Measurements from ENCODE around the gene ARVCF. TPM values are rescaled to one million over a fixed set of nuclear protein-coding genes. Genes with fewer than 3 reads are reported as not detected.

The ARVCF gene
- total and polyA plus RNA-seq, 7 donors = 3.6 to 28.0 (median 8.7) TPM

DNA sequence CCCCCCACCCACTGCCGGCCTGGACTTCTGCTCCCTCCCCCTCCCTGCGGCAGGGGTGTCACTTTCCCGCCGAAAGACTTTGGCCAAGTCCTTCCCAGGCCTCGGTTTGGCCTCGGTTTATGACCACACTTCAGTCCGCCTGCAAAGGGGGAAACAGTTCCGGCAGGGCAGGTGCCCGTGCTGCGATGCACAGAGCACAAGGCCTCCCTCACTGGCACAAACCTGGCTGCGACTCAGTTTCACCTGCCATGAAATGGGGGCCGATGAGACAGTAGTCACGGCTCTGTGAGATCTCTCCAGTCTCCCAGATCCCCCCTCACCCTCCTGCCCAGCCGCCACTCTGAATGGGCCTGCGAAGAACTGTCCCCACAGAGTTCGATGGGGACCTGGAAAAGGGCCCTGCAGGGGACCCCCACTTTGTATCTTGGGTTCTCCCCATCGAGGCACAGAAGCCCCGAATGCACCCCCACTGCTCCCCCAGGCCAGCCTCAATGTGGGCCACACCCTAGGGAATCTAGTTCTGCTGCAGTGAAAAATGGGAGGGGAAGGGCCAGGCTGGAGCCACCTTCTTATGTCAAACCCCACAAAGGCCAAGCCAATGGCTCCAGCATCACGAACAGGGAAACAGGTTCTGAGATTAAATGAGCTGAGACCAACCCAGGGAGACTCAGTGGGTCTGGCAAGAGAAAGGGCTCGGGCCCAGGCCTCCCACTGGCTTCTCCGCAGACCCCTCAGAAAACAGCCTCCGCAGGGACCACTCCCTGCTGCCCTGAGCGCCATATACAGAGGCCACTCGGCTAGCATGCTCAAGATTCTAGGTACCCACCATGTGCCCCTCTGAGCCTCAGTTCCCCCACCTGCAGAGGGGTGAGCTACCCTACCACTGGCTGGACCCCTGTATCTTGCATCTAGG, 29.0 kb downstream of the ARVCF start:
- Histone ChIP-seq H3K9me3 (no peaks in the 10 kb centered on the region), H3K27ac (peak overlapping the region; percentile 94), H3K36me3 (ENCODE audit: insufficient read depth in 1 of 2, low read depth in 1 of 2) (no peaks in the 10 kb centered on the region), H3K4me3 (peak overlapping the region; percentile 82), H3K4me1 (peaks cover 48% of the 10 kb centered on the region), H3K27me3 (ENCODE audit: insufficient read depth in 3 of 3, low read length in 2 of 3) (no peaks in the 10 kb centered on the region)
- no peak for ATAC-seq
- 53 to 66% (median 56%) methylated on average over 22 to 24 of the region's 24 CpGs for WGBS, 3 donors
- TF ChIP-seq, protein P1, sequence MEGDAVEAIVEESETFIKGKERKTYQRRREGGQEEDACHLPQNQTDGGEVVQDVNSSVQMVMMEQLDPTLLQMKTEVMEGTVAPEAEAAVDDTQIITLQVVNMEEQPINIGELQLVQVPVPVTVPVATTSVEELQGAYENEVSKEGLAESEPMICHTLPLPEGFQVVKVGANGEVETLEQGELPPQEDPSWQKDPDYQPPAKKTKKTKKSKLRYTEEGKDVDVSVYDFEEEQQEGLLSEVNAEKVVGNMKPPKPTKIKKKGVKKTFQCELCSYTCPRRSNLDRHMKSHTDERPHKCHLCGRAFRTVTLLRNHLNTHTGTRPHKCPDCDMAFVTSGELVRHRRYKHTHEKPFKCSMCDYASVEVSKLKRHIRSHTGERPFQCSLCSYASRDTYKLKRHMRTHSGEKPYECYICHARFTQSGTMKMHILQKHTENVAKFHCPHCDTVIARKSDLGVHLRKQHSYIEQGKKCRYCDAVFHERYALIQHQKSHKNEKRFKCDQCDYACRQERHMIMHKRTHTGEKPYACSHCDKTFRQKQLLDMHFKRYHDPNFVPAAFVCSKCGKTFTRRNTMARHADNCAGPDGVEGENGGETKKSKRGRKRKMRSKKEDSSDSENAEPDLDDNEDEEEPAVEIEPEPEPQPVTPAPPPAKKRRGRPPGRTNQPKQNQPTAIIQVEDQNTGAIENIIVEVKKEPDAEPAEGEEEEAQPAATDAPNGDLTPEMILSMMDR (IDR thresholded peaks at IDR 0.05) = no peak
- DNase-seq = peak in 1 of 2 donors; percentile 43
- intact Hi-C loops (cut with DNase I) = no loop called here

DNA sequence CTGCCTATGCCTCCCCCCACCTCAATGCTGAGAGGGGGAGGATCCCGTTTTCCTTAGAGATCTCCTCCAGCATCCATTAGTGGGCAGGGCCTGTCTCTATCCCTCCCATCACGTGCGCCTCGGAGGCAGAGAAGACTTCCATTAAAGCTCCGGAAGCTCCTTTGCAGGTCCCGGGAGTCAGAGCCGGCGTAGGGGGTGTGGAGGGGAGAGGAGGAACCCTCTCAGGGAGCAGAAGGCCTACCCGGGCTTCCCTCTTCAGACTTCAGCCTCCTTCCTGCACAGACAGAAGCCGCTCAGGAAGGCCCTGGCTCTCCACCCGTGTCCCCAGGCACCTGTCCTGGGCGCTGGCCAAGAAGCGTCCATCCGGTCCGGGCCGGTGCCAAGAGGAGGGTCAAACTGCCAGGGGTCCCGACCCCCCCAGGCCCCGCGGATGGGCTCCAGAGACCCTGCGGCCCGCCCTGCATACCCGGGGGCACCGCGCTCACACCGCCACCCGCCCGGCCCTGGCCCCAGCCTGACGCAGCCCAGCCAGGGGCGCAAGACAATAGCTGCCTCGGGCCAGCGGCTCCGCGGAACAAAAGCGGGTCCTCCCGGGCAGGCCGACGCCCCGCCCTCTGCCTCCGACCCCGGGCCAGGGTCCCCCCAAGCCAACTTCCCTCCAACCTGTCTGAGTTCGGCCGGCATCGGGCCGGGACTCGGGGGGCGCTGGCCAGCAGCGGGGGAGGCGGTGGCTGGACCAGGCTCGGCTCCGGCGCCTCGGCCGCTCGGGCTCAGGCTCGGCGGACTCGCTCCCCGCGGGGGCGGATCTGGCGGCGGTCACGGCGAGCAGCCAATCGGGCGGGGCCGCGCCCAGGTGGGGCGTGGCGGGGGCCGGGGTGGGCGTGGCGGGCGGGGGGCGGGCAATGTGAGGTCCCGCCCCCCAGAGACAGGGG, 29.9 kb downstream of the ARVCF start:
- WGBS, 3 donors = 1% methylated on average over 42 to 76 of the region's 76 CpGs
- TF ChIP-seq, protein P1 (IDR thresholded peaks at IDR 0.05) = no peak
- intact Hi-C loops (cut with DNase I) = no loop called here
- Histone ChIP-seq H3K4me1 (peaks cover 54% of the 10 kb centered on the region), H3K36me3 (ENCODE audit: insufficient read depth in 1 of 2, low read depth in 1 of 2) (no peaks in the 10 kb centered on the region), H3K9me3 (no peaks in the 10 kb centered on the region), H3K27me3 (ENCODE audit: insufficient read depth in 3 of 3, low read length in 2 of 3) (no peaks in the 10 kb centered on the region), H3K27ac (peak overlapping the region; percentile 94), H3K4me3 (peak overlapping the region; percentile 82)
- DNase-seq = peak; percentile 85 to 91
- peak; percentile 74 to 80 (median 78) for ATAC-seq

DNA sequence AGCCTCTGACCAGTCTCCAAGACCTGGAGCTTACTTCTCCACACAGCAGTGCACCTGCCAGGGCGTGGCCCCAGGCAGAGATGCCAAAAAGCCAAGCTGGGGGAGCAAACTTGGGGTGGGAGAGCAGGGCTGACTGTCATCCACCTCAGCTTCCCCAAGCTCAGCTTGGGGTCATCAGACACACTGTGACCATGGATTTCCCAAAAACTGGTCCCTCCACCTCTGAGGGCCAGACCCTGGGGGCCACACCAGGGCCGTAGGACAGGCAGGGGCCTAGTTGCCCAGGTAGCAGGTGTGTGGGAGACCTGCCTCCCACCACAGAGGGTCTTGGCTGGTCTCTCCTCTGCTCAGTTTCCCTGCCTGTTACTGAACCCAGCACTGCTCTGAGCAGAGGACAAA, 30.6 kb downstream of the ARVCF start:
- H3K27me3 ChIP-seq (ENCODE audit: insufficient read depth in 3 of 3, low read length in 2 of 3) = no peaks in the 10 kb centered on the region
- H3K4me1 ChIP-seq = peaks cover 56% of the 10 kb centered on the region
- peak overlapping the region; percentile 94 for H3K27ac ChIP-seq
- intact Hi-C loops (cut with DNase I) = no loop called here
- ATAC-seq (no peak), DNase-seq (peak; percentile 11 to 31)
- TF ChIP-seq, protein P1 (IDR thresholded peaks at IDR 0.05) = no peak
- WGBS, 3 donors = 30 to 71% (median 48%) methylated on average over 2 of the region's 2 CpGs
- no peaks in the 10 kb centered on the region for H3K9me3 ChIP-seq
- H3K4me3 ChIP-seq = peak overlapping the region; percentile 82
- peaks cover 0 to 4% of the 10 kb centered on the region in 2 donors for H3K36me3 ChIP-seq (ENCODE audit: insufficient read depth in 1 of 2, low read depth in 1 of 2)

DNA sequence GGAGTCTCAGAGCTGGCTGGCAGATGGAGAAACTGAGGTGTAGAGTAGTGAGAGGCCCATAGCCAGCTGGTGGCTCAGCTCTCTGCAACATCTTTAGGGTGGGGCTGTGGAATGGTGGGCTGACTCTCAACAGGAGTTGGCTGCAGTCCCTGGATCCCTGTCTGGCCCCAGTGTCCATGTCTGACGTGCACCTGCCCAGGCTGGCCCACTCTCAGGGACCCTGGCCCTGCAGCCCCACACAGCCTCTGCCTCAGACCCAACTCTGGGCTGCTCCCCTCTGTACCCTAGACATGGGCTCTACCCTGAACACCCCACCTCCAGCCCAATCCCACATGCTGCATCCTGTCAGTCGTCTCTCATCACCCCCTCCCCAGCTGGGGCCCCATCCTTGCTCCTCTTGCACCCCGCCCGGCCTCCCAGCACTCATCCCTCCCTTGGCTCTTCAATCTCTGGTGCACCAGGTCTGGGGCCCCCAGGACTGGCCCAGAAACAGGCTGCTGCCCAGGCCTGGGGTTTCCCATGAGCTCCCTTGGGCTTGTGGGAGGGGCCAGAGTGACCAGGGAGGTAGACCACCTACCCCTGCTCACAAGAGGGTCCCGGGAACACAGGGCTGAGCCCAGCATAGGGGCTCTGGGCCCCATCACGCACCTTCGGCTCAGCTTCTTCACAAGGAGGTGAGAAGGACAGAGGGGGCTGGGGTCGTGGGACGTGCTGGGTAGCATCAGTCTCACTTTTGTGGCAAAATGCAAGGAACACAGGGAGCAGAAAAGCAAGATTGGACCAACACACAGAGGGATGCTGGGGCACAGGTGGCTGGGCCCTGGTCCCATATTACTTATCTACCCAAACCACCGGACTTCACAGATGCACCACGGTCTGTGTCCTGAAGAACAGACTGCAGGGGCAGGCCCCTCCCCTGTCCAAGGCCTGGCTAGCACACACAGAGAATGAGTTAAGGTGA, 31.5 kb downstream of the ARVCF start:
- Histone ChIP-seq H3K4me1 (peaks cover 59% of the 10 kb centered on the region), H3K9me3 (no peaks in the 10 kb centered on the region), H3K36me3 (ENCODE audit: insufficient read depth in 1 of 2, low read depth in 1 of 2) (peaks cover 0 to 10% of the 10 kb centered on the region in 2 donors), H3K27ac (peak overlapping the region; percentile 94), H3K4me3 (peak overlapping the region; percentile 82), H3K27me3 (ENCODE audit: insufficient read depth in 3 of 3, low read length in 2 of 3) (no peaks in the 10 kb centered on the region)
- WGBS, 3 donors = 69 to 82% (median 78%) methylated on average over 11 of the region's 11 CpGs
- ATAC-seq = no peak
- TF ChIP-seq, protein P1 (IDR thresholded peaks at IDR 0.05) = no peak
- intact Hi-C loops (cut with DNase I) = no loop called here
- peak; percentile 12 to 52 for DNase-seq

All from psoas muscle (tissue), 8 donors.